ENCODE measurements around the gene CXCL5. TPM values are rescaled to one million over a fixed set of nuclear protein-coding genes. Genes with fewer than 3 reads are reported as not detected.

Gene CXCL5
- total and polyA plus RNA-seq, 2 experiments from 2014 or later, result 7.5 to 7.6 TPM

DNA sequence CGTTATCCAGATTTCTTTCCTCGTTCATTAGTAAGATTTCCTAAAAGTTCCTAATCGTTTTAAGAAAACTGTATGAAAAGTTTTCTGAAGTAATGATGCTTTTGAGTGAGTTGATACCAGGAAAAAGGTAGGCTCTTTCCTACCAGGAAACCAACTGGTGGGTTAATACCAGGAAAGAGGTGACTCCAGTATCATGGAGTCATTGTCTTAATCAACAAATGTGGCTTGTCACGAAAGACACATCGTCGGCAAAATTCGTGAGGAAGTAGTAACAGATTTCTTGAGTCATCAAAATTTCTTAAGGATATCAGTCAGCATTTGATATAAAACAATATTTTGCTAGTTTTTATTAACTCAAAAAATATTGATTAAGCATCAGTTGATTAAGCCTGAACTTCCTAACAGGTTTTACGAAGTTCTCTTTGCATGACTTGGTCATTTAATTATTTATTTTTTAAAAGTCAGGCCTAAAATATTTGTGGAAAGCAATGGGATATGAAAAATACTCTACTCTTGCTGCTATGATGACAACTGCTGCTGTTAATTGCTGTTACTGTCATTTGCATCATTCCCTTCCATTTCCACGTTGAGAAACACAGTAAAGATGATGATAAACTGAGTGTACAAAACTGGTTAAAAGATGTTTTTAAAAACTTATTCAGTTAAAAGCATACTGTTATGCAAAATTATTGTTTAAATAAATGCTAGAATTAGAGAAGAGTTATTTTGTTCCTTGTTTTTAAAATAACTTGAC lies 7.3 kb downstream of the CXCL5 start (continued):
- TF ChIP-seq CREB1 (CRISPR knock-in tag; IDR thresholded peaks at IDR 0.05; ENCODE audit: low read depth) (no peak), EZH2 (IDR thresholded peaks at IDR 0.05; ENCODE audit: low read depth, unreplicated experiment) (no peak), POLR2AphosphoS5 (IDR thresholded peaks at IDR 0.05; ENCODE audit: low read depth) (no peak), NANOG (IDR thresholded peaks at IDR 0.05; ENCODE audit: borderline replicate concordance) (no peak), ZNF331 (CRISPR knock-in tag; IDR thresholded peaks at IDR 0.05; ENCODE audit: low read depth) (no peak), ETS1 (IDR thresholded peaks at IDR 0.05) (no peak)
- TF ChIP-seq, protein P1, sequence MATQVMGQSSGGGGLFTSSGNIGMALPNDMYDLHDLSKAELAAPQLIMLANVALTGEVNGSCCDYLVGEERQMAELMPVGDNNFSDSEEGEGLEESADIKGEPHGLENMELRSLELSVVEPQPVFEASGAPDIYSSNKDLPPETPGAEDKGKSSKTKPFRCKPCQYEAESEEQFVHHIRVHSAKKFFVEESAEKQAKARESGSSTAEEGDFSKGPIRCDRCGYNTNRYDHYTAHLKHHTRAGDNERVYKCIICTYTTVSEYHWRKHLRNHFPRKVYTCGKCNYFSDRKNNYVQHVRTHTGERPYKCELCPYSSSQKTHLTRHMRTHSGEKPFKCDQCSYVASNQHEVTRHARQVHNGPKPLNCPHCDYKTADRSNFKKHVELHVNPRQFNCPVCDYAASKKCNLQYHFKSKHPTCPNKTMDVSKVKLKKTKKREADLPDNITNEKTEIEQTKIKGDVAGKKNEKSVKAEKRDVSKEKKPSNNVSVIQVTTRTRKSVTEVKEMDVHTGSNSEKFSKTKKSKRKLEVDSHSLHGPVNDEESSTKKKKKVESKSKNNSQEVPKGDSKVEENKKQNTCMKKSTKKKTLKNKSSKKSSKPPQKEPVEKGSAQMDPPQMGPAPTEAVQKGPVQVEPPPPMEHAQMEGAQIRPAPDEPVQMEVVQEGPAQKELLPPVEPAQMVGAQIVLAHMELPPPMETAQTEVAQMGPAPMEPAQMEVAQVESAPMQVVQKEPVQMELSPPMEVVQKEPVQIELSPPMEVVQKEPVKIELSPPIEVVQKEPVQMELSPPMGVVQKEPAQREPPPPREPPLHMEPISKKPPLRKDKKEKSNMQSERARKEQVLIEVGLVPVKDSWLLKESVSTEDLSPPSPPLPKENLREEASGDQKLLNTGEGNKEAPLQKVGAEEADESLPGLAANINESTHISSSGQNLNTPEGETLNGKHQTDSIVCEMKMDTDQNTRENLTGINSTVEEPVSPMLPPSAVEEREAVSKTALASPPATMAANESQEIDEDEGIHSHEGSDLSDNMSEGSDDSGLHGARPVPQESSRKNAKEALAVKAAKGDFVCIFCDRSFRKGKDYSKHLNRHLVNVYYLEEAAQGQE (IDR thresholded peaks at IDR 0.05; ENCODE audit: unreplicated experiment), result no peak

GRCh38 chr4:73989928-73990327 lies 8.5 kb downstream of the CXCL5 start:
- no peak for DNase-seq (ENCODE audit: low spot score)

More at GRCh38 chr4:73989928-73990327, 8.5 kb downstream of the CXCL5 start:
- no peak overlapping the region for H3K4me3 Mint-ChIP-seq
- no peaks in the 10 kb centered on the region for H4K20me1 ChIP-seq (replicated peaks; ENCODE audit: insufficient read depth)
- H3K27ac Mint-ChIP-seq, result no peak overlapping the region
- no peaks in the 10 kb centered on the region for H3K27me3 Mint-ChIP-seq (ENCODE audit: insufficient read depth, low read depth, poor library complexity)
- peaks cover 20% of the 10 kb centered on the region for H3K36me3 Mint-ChIP-seq (ENCODE audit: low read depth)
- H3K79me2 ChIP-seq (replicated peaks; ENCODE audit: insufficient read depth), result no peaks in the 10 kb centered on the region
- no peak overlapping the region for H3K4me3 ChIP-seq
- TF ChIP-seq STAT1 (IDR thresholded peaks at IDR 0.05; ENCODE audit: unreplicated experiment) (no peak), JUNB (IDR thresholded peaks at IDR 0.05; ENCODE audit: unreplicated experiment) (no peak), EZH2phosphoT487 (IDR thresholded peaks at IDR 0.05; ENCODE audit: unreplicated experiment) (no peak), CTCF (conservative IDR thresholded peaks at IDR 0.05; ENCODE audit: low read depth in 2 of 2) (no peak), ZNF114 (CRISPR knock-in tag; IDR thresholded peaks at IDR 0.05) (no peak), POLR2AphosphoS5 (IDR thresholded peaks at IDR 0.05; ENCODE audit: low read depth) (no peak), EZH2 (IDR thresholded peaks at IDR 0.05; ENCODE audit: low read depth, unreplicated experiment) (no peak), ETS1 (IDR thresholded peaks at IDR 0.05) (no peak)
- H3K4me1 Mint-ChIP-seq, result peaks cover 28% of the 10 kb centered on the region; the same call in 2 of the 3 replicates
- H2AFZ ChIP-seq, result no peak overlapping the region
- H3K4me1 ChIP-seq (ENCODE audit: insufficient read depth), result peaks cover 16% of the 10 kb centered on the region
- no peaks in the 10 kb centered on the region for H3K36me3 ChIP-seq (ENCODE audit: insufficient read depth)
- no peak overlapping the region for H3K27ac ChIP-seq (ENCODE audit: low read depth)
- H3K27me3 ChIP-seq (ENCODE audit: insufficient read depth), result no peaks in the 10 kb centered on the region
- H3K9me2 ChIP-seq (ENCODE audit: insufficient read depth), result no peaks in the 10 kb centered on the region
- H3K4me2 ChIP-seq, result no peak overlapping the region
- H3F3A ChIP-seq (replicated peaks; ENCODE audit: low read depth), result no peaks in the 10 kb centered on the region
- ATAC-seq, result no peak
- H3K9me3 Mint-ChIP-seq, result peaks cover 4% of the 10 kb centered on the region; the same call in 1 of the 3 replicates
